Activated CD4-positive, alpha-beta T cell treated with anti-CD3 and anti-CD28 coated beads, Interleukin-2, amount 10 ng/mL, durations not matched to agents 24 days and 14 days (primary cell): ENCODE results near the gene H2BW2. TPM values are rescaled to one million over a fixed set of nuclear protein-coding genes. Genes with fewer than 3 reads are reported as not detected.
"Not testable (repeated sequence)": the region's sequence is repeated elsewhere in the genome, so short reads cannot be mapped to it uniquely, and the experiment has no call there.

Experiments
- DNase-seq: peaks from one replicate; pipeline ENCODE4 v3.0.0; 2022
- H3K27ac Mint-ChIP-seq: one replicate; pipeline ENCODE4 v1.8.0; 2022; ENCODE audit warnings: mild to moderate bottlenecking, mixed read lengths
- H3K27me3 Mint-ChIP-seq: one replicate; pipeline ENCODE4 v1.8.0; 2022; ENCODE audit warnings: mixed read lengths
- H3K36me3 Mint-ChIP-seq: one replicate; pipeline ENCODE4 v1.8.0; 2022; ENCODE audit warnings: low read depth, mild to moderate bottlenecking, mixed read lengths
- H3K4me1 Mint-ChIP-seq: one replicate; pipeline ENCODE4 v1.8.0; 2021; ENCODE audit warnings: mixed read lengths
- H3K4me3 Mint-ChIP-seq: one replicate; pipeline ENCODE4 v1.8.0; 2022; ENCODE audit warnings: mild to moderate bottlenecking, moderate library complexity, mixed read lengths
- H3K9me3 Mint-ChIP-seq: one replicate; pipeline ENCODE4 v1.8.0; 2021; ENCODE audit warnings: mixed read lengths
- intact Hi-C: fragments of 100-400 bp; cut with micrococcal nuclease; formaldehyde crosslinking; loops from one replicate; pipeline ENCODE4 v1.15.1; 2023
- total RNA-seq: library from RNA; stranded (reverse); gene quantifications from 2 replicates; pipeline ENCODE4 v1.2.3, GENCODE V29; 2022

H2BW2 gene
- total RNA-seq = not detected in 2 replicates

DNA sequence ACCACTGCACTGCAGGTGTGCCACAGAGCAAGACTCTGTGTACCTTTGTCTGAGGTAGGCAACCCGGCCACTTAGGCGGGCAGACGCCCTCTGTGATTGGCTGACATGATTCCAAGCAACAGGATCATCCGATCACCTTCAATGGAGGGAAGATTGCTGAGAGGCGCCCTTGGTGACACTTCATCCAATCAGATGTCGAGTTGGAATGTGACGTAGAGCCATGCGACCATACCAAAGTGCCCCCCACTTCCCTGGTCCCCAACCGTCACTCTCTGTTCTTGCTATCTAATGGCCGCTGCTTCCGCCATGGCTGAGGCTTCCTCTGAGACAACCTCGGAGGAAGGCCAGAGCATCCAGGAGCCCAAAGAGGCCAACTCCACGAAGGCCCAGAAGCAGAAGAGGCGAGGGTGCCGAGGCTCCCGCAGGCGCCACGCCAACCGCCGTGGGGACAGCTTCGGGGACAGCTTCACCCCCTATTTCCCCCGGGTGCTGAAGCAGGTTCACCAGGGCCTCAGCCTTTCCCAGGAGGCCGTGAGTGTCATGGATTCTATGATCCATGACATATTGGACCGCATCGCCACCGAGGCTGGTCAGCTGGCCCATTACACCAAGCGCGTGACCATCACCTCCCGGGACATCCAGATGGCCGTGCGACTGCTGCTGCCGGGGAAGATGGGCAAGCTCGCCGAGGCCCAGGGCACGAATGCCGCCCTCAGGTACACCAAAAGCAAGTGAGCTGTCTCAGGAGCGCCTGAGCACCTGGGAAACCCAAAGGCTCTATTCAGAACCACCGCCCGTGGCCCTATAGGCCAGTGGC is at the start of gene H2BW2:
TSS of gene H2BW2 (plus strand) at position 268 of the 817 bp plus-strand sequence. CDS start at position 307, 39 bp downstream.
- Mint-ChIP-seq H3K4me3 (no peak within 1 kb of the TSS), H3K27me3 (no peaks in the 10 kb centered on the region), H3K36me3 (no peaks in the 10 kb centered on the region), H3K4me1 (no peaks in the 10 kb centered on the region), H3K9me3 (no peaks in the 10 kb centered on the region), H3K27ac (no peak within 1 kb of the TSS)
- no peak for DNase-seq
- intact Hi-C loops = no loop called here

GRCh38 chrX:103999234-103999633 is 40.5 kb upstream of the H2BW2 start:
- no peaks in the 10 kb centered on the region for H3K36me3 Mint-ChIP-seq
- no peaks in the 10 kb centered on the region for H3K4me1 Mint-ChIP-seq
- no peak overlapping the region for H3K4me3 Mint-ChIP-seq
- no peak for DNase-seq
- H3K27ac Mint-ChIP-seq = no peak overlapping the region
- H3K9me3 Mint-ChIP-seq = no peaks in the 10 kb centered on the region
- intact Hi-C loops = no loop called here
- H3K27me3 Mint-ChIP-seq = peaks cover 2% of the 10 kb centered on the region

DNA sequence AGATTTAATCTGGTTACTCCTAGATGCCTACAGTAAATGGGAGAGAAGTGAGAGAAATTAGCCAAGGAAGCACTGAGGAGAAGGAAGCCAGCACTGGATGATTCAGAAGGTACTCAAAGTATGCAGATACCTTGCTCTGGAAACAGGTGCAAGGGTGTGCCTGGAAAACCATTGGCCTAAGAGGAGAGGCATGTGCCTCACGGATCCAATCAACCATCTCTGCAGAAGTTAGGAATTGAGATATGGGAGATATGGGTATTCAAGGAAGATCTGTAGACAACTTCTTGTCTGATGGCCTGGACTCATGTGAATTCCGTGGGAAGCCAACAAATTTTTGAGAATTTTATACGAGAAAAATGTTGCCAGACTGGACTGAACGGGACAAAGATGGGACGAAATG is 30.9 kb upstream of the H2BW2 start:
- H3K27ac Mint-ChIP-seq = no peak overlapping the region
- no peaks in the 10 kb centered on the region for H3K4me1 Mint-ChIP-seq
- intact Hi-C loops = no loop called here
- no peaks in the 10 kb centered on the region for H3K36me3 Mint-ChIP-seq
- no peaks in the 10 kb centered on the region for H3K9me3 Mint-ChIP-seq
- H3K4me3 Mint-ChIP-seq = no peak overlapping the region
- no peaks in the 10 kb centered on the region for H3K27me3 Mint-ChIP-seq
- DNase-seq = no peak

DNA sequence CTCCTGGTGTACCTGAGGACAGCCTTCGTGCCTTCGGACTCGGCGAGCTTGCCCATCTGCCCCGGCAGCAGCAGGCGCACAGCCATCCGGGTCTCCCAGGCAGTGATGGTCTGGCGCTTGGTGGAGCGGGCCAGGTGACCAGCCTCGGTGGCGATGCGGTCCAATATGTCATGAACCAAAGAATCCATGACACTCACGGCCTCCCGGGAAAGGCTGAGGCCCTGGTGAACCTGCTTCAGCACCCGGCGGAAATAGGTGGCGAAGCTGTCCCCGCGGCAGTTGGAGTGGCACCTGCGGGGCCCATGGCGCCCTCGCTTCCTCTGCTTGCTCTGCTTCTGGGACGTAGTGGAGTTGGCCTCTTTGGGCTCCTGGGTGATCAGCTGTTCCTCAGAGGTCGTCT is 26.6 kb upstream of the H2BW2 start:
- Mint-ChIP-seq H3K27ac (no peak overlapping the region), H3K27me3 (no peaks in the 10 kb centered on the region), H3K4me1 (no peaks in the 10 kb centered on the region), H3K4me3 (no peak overlapping the region), H3K9me3 (no peaks in the 10 kb centered on the region), H3K36me3 (no peaks in the 10 kb centered on the region)
- intact Hi-C loops = no loop called here
- DNase-seq = no peak

DNA sequence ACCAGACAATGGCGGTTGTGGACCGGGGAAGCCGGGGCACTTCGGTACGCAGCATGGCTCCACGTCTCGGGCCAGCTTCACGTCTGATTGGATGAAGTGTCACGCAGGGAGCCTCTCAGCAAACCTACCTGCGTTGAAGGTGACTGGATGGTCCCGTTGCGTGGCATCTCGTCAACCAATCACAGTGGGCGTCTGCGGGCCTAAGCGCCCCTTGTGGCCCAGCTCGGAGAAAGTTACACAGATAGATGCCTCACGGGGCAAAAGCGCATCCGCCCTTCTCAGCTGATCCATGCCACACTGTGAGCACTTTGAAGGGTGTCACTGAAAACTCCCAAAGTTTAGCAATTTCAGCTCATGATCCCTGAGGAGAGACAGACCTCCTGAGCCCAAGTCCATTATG is 26.1 kb upstream of the H2BW2 start, which contains the start of gene H2BW1:
TSS of gene H2BW1 (minus strand) at position 103 of the 400 bp plus-strand sequence. CDS start 132 bp downstream, outside the sequence.
- no peak within 1 kb of the TSS for H3K27ac Mint-ChIP-seq
- no peak for DNase-seq
- intact Hi-C loops = no loop called here
- no peaks in the 10 kb centered on the region for H3K36me3 Mint-ChIP-seq
- H3K4me1 Mint-ChIP-seq = no peaks in the 10 kb centered on the region
- no peaks in the 10 kb centered on the region for H3K27me3 Mint-ChIP-seq
- no peaks in the 10 kb centered on the region for H3K9me3 Mint-ChIP-seq
- no peak within 1 kb of the TSS for H3K4me3 Mint-ChIP-seq

- H3K27me3 Mint-ChIP-seq, intact Hi-C loops, H3K9me3 Mint-ChIP-seq, H3K4me1 Mint-ChIP-seq, H3K36me3 Mint-ChIP-seq, H3K4me3 Mint-ChIP-seq, H3K27ac Mint-ChIP-seq, DNase-seq: not testable (repeated sequence)
These were observed 24.2 kb upstream of the H2BW2 start for GRCh38 chrX:104015576-104015975.

DNA sequence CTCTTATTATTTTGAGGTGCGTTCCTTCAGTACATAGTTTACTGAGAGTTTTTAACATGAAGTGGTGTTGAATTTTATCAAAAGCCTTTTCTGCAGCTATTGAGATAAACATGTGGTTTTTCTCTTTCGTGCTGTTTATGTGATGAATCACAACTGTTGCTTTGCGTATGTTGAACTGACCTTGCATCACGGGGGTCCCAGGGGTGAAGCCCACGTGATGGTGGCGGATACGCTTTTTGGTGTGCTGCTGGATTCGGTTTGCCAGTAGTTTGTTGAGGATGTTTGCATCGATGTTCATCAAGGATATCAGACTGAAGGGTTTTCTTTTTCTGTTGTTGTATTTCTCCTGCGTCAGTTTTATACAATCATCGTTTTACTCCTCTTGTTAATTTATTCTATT is 21.6 kb upstream of the H2BW2 start:
- H3K9me3 Mint-ChIP-seq = no peaks in the 10 kb centered on the region
- H3K4me3 Mint-ChIP-seq = no peak overlapping the region
- H3K36me3 Mint-ChIP-seq = no peaks in the 10 kb centered on the region
- H3K4me1 Mint-ChIP-seq = no peaks in the 10 kb centered on the region
- no peak for DNase-seq
- intact Hi-C loops = no loop called here
- no peaks in the 10 kb centered on the region for H3K27me3 Mint-ChIP-seq
- no peak overlapping the region for H3K27ac Mint-ChIP-seq

DNA sequence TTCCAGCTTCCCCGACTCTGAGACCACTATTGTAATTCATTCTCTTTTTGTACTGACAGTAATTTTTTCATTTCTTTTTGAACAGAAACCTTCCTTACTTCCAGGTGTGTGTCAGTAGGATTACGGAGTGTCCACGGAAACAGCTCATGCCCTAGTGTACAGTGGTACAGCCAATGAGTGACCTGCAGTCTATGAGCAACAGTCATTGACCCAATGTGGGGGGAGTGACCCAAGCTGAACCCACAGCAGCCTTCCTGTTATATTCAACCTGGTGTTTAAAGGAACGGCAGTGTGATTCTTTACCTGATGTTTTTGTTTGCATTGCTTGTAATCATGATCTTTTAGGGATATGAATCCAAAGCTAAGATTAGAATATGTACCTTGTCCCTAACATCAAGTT is 1.2 kb downstream of the H2BW2 start:
- DNase-seq = no peak
- Mint-ChIP-seq H3K4me1 (no peaks in the 10 kb centered on the region), H3K27ac (no peak overlapping the region), H3K4me3 (no peak overlapping the region), H3K9me3 (no peaks in the 10 kb centered on the region), H3K36me3 (no peaks in the 10 kb centered on the region), H3K27me3 (no peaks in the 10 kb centered on the region)
- intact Hi-C loops = no loop called here

DNA sequence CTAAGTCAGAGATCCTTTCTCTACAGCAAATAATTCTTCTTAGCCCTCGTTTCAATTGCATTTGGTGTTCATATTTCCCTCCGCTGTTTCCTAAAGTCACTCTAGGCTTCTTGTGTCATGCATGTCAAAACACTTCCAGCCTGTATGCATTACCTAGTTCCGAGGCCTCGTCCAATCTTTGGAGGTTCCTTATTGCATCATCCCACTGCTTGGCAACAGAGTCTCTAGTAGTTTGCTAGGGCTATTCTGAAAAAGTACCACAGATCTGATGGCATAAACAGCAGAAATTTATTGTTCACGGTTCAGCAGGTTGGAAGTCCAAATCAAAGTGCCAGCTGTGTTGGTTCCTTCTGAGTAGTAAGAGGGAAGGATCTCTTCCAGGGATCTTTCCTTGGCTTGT is 5.9 kb downstream of the H2BW2 start:
- no peak for DNase-seq
- Mint-ChIP-seq H3K9me3 (no peaks in the 10 kb centered on the region), H3K27ac (no peak overlapping the region), H3K4me3 (no peak overlapping the region), H3K36me3 (no peaks in the 10 kb centered on the region), H3K27me3 (no peaks in the 10 kb centered on the region), H3K4me1 (no peaks in the 10 kb centered on the region)
- intact Hi-C loops = no loop called here

DNA sequence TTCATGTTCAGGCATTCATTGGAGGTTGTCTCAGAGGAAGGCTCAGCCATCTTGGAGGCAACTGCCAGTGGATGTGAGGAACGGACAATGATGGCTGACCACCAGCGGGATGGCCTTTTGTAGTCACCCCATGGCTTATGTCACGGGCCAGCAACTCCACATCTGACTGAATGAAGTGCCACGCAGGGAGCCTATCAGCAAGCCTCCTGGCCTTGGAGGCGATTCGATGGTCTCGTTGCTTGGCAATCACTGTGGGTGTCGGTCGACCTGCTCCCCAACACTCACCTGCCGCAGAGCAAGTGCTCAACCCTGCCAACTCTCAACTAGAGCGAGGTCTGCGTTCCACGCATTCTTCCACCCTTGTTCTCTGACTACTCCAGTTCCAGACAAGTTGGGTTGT is 7.4 kb downstream of the H2BW2 start:
- no peaks in the 10 kb centered on the region for H3K27me3 Mint-ChIP-seq
- H3K36me3 Mint-ChIP-seq = no peaks in the 10 kb centered on the region
- no peaks in the 10 kb centered on the region for H3K9me3 Mint-ChIP-seq
- intact Hi-C loops = no loop called here
- DNase-seq = no peak
- H3K4me3 Mint-ChIP-seq = no peak overlapping the region
- H3K4me1 Mint-ChIP-seq = no peaks in the 10 kb centered on the region
- no peak overlapping the region for H3K27ac Mint-ChIP-seq

DNA sequence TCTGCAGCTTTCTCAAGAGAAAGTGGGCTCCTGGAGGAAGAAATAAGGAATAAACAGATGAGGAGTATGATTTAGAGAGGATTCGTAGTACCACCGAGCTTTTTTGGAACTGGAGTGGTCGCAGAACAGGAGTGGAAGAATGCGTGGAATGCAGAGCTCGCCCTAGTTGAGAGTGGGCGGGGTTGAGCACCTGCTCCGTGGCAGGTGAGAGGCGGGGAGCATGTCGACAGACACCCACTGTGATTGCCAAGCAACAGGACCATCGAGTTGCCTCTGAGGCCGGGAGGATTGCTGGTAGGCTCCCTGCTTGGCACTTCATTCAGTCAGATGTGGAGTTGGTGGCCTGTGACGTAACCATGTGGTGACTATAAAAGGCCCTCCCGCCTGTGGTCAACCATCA is 15.2 kb downstream of the H2BW2 start:
- intact Hi-C loops, H3K4me3 Mint-ChIP-seq, H3K27me3 Mint-ChIP-seq, H3K4me1 Mint-ChIP-seq, H3K9me3 Mint-ChIP-seq, H3K27ac Mint-ChIP-seq, DNase-seq, H3K36me3 Mint-ChIP-seq: not testable (repeated sequence)

DNA sequence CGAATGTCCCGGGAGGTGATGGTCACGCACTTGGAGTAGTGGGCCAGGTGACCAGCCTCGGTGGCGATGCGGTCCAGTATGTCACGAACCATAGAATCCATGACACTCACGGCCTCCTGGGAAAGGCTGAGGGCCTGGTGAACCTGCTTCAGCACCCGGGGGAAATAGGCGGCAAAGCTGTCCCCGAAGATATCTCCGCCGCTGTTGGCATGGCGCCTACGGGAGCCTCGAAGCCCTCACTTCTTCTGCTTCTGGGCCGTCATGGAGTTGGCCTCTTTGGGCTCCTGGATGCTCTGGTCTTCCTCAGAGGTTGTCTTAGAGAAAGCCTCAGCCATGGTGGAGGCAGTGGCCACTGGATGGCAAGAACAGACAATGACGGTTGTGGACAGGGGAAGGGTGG is 22.9 kb downstream of the H2BW2 start:
- H3K27me3 Mint-ChIP-seq, H3K9me3 Mint-ChIP-seq, H3K4me1 Mint-ChIP-seq, H3K4me3 Mint-ChIP-seq, DNase-seq, H3K27ac Mint-ChIP-seq, H3K36me3 Mint-ChIP-seq, intact Hi-C loops: not testable (repeated sequence)

DNA sequence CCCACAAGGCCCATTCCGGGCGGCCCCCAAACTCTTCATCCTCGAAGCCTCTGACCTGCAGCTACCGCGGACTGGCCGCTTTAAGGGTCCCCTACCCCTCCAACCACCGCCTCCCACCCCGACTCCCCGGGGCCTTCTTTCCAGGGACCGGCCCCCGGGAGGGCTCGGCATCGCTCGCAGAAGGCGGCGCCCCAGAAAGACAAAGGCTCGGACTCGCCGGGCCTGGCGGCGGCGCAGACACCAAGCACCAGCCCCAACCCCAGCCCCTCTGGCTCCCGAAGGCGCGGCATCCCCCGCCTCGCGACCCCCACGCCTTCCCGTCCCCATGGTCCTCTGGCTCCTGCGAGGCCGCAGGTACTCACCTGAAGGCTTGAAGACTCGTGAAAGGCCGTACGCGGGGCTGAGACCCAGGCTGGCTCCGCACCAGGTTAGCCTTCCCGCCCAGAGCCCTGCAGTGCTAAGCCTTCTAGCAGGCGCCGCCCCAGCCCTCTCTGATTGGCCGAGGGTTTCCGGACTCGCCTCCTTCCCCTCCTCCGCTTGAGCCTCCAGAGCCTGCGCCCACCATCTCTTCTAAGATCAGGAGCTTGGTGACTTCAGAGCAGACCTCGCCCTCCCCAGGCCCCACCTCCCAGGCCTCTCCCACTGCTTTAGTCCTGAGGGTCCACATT is 36.2 kb downstream of the H2BW2 start, which contains the start of gene TMSB15C:
TSS of gene TMSB15C (minus strand) at position 459 of the 668 bp plus-strand sequence.
- H3K27ac Mint-ChIP-seq, H3K4me1 Mint-ChIP-seq, H3K27me3 Mint-ChIP-seq, H3K4me3 Mint-ChIP-seq, intact Hi-C loops, H3K9me3 Mint-ChIP-seq, DNase-seq, H3K36me3 Mint-ChIP-seq: not testable (repeated sequence)

- H3K4me3 Mint-ChIP-seq, intact Hi-C loops, H3K9me3 Mint-ChIP-seq, H3K27me3 Mint-ChIP-seq, H3K27ac Mint-ChIP-seq, DNase-seq, H3K36me3 Mint-ChIP-seq, H3K4me1 Mint-ChIP-seq: not testable (repeated sequence)
These were observed 38.1 kb downstream of the H2BW2 start for GRCh38 chrX:104077854-104078253.
